Fibroblast of pulmonary artery (primary cell): ENCODE data around the gene NXNL2.

ENCODE experiments used
- DNase-seq: peaks from one replicate; pipeline ENCODE4 v3.0.0-alpha.2; 2010; ENCODE audit warnings: low read depth
- H3K4me3 ChIP-seq: replicated peaks from 2 replicates; pipeline ENCODE4 v1.5.1; 2011; ENCODE audit warnings: low read depth, mild to moderate bottlenecking, control low read depth, low read length, moderate library complexity
- CTCF ChIP-seq: IDR thresholded peaks from 2 replicates; pipeline ENCODE4 v1.5.1; 2011; ENCODE audit warnings: mild to moderate bottlenecking, control low read depth, low read length, inconsistent platforms; ENCODE audit errors: missing control alignments

The NXNL2 gene

GRCh38 chr9:88530051-88530450 is 4.9 kb upstream of the NXNL2 start:
- no peak overlapping the region for H3K4me3 ChIP-seq
- TF ChIP-seq CTCF: no peak
- peak; percentile 48 for DNase-seq

- peak; percentile 46 for DNase-seq
- H3K4me3 ChIP-seq: no peak overlapping the region
- TF ChIP-seq CTCF: no peak
Measured at GRCh38 chr9:88531920-88532698, 2.9 kb upstream of the NXNL2 start.

GRCh38 chr9:88533951-88534455 is 975 bp upstream of the NXNL2 start:
- no peak for TF ChIP-seq CTCF
- no peak for DNase-seq
- H3K4me3 ChIP-seq: peak overlapping the region; percentile 52

GRCh38 chr9:88535226-88536022 is 446 bp downstream of the NXNL2 start:
- no peak for DNase-seq
- peak overlapping the region; percentile 56 for H3K4me3 ChIP-seq
- TF ChIP-seq CTCF: no peak

- DNase-seq: no peak
- TF ChIP-seq CTCF: no peak
- peak overlapping the region; percentile 56 for H3K4me3 ChIP-seq
Measured at GRCh38 chr9:88536023-88536324, 996 bp downstream of the NXNL2 start.

GRCh38 chr9:88536951-88537760 is 2.2 kb downstream of the NXNL2 start:
- no peak for TF ChIP-seq CTCF
- H3K4me3 ChIP-seq: no peak overlapping the region
- no peak for DNase-seq
